K562 (cell line): Measurements from ENCODE around the gene CRACR2B. TPM values are rescaled to one million over a fixed set of nuclear protein-coding genes. Genes with fewer than 3 reads are reported as not detected.
A peak's percentile ranks its signal among the peaks of the same experiment; 100 is the strongest.

Source experiments
- ATAC-seq: fragments of 200-7000 bp; cut with Tn5 transposase; 3 replicates; pipeline ENCODE4 v1.9.1; 2020; ENCODE audit warnings: moderate library complexity
- BruUV-seq: library from RNA; stranded (reverse); fragments of 400-500 nt; replicated peaks from 2 replicates; lab custom pipeline; 2021; lab: Mats Ljungman, UMichigan
- CTCF ChIA-PET: fragments of 300-600 bp; formaldehyde crosslinking; extraction: SDS; loops from one replicate; lab custom pipeline; 2021; ENCODE audit warnings: low intra/inter-chr PET ratio; lab: Yijun Ruan, JAX
- POLR2A ChIA-PET: fragments of 300-600, 350-650 bp; sonication (Branson Sonifier 250); formaldehyde crosslinking; extraction: SDS; loops from one replicate; lab custom pipeline; 2021; ENCODE audit warnings: antibody characterized with exemption, inconsistent platforms; lab: Yijun Ruan, JAX
- DNase-seq, 4 experiments: peaks; one replicate each; pipeline versions ENCODE4 v3.0.0 to v3.0.0-alpha.2; 2011 to 2018; ENCODE audit warnings: low spot score in 3 of 4, mixed read lengths in 3 of 4; ENCODE audit errors: extremely low read depth in 1 of 4
- FAIRE-seq: peaks from 2 replicates; lab custom pipeline; 2011; peaks lifted over from hg19 to GRCh38; lab: Jason Lieb, UNC
- H2AFZ ChIP-seq: 2 replicates; pipeline ENCODE4 v1.6.0; 2011; ENCODE audit warnings: low read depth, low read length, control low read depth, inconsistent platforms
- H3K27ac ChIP-seq: fragments of 200-600 bp; 3 replicates; pipeline ENCODE4 v1.8.0; 2011; ENCODE audit warnings: low read depth, mild to moderate bottlenecking, control low read depth, inconsistent platforms, low read length, moderate library complexity, mixed read lengths; ENCODE audit errors: extremely low read depth
- H3K27me3 ChIP-seq, 2 experiments: fragments of 300-600 bp in 1 of 2; 2 replicates in 1 of 2; 3 replicates in 1 of 2; pipeline versions ENCODE4 v1.6.0 to v1.8.0; 2011; ENCODE audit warnings: inconsistent platforms in 2 of 2, low read length in 2 of 2, mild to moderate bottlenecking in 1 of 2, mixed read lengths in 1 of 2, moderate library complexity in 1 of 2; ENCODE audit not compliant: control insufficient read depth in 2 of 2, insufficient read depth in 2 of 2
- H3K36me3 ChIP-seq: fragments of 300-600 bp; 3 replicates; pipeline ENCODE4 v1.8.0; 2011; ENCODE audit warnings: mild to moderate bottlenecking, low read length, inconsistent platforms; ENCODE audit not compliant: control insufficient read depth, insufficient read depth
- H3K4me1 ChIP-seq, 2 experiments: fragments of 200-600 bp in 1 of 2; replicated peaks in 1 of 2; 2 replicates in 1 of 2; 3 replicates in 1 of 2; pipeline versions ENCODE4 v1.5.1 to v1.8.0; 2011; ENCODE audit warnings: inconsistent platforms in 2 of 2, low read length in 2 of 2, mild to moderate bottlenecking in 1 of 2, mixed read lengths in 1 of 2, moderate library complexity in 1 of 2; ENCODE audit not compliant: control insufficient read depth in 2 of 2, insufficient read depth in 2 of 2
- H3K4me2 ChIP-seq: 2 replicates; pipeline ENCODE4 v1.6.1; 2011; ENCODE audit warnings: low read length, control low read depth, inconsistent platforms, mixed read lengths; ENCODE audit not compliant: insufficient read depth
- H3K4me3 ChIP-seq: fragments of 200-600 bp; sonication (generic), shearing (Covaris generic); 2 replicates; pipeline ENCODE4 v1.5.1; 2016; ENCODE audit warnings: control low read depth, inconsistent platforms
- H3K79me2 ChIP-seq: fragments of 200-600 bp; 3 replicates; pipeline ENCODE4 v1.8.0; 2011; ENCODE audit warnings: low read length, inconsistent platforms; ENCODE audit not compliant: control insufficient read depth, insufficient read depth
- H3K9ac ChIP-seq, 2 experiments: 2 replicates each; pipeline versions ENCODE4 v1.6.0 to v1.6.1; 2011; ENCODE audit warnings: low read depth in 2 of 2, low read length in 2 of 2, control low read depth in 1 of 2, inconsistent platforms in 1 of 2, mild to moderate bottlenecking in 1 of 2, mixed read lengths in 1 of 2; ENCODE audit not compliant: insufficient read depth in 1 of 2
- H3K9me1 ChIP-seq: one replicate; pipeline ENCODE4 v1.6.0; 2011; ENCODE audit warnings: inconsistent platforms, mild to moderate bottlenecking, low read length, moderate library complexity; ENCODE audit not compliant: control insufficient read depth, insufficient read depth
- H3K9me3 ChIP-seq: replicated peaks from 2 replicates; pipeline ENCODE4 v1.5.1; 2011; ENCODE audit warnings: low read depth, low read length, inconsistent platforms; ENCODE audit not compliant: control insufficient read depth, insufficient read depth
- H4K20me1 ChIP-seq: replicated peaks from 2 replicates; pipeline ENCODE4 v1.6.1; 2011; ENCODE audit warnings: low read length, inconsistent platforms, mixed read lengths; ENCODE audit not compliant: control insufficient read depth, insufficient read depth
- ATF3 ChIP-seq, 2 experiments: fragments of 450-650 bp in 1 of 2; sonication (generic) in 1 of 2; formaldehyde crosslinking in 1 of 2; IDR thresholded peaks in 1 of 2; conservative IDR thresholded peaks in 1 of 2; 2 replicates each; pipeline versions ENCODE4 v1.6.1 to v1.8.1; 2016 to 2023; ENCODE audit warnings: mild to moderate bottlenecking in 2 of 2, moderate library complexity in 2 of 2, inconsistent platforms in 1 of 2, missing genetic modification reagents in 1 of 2
- MGA ChIP-seq: fragments of 450-650 bp; IDR thresholded peaks from 2 replicates; pipeline ENCODE4 v1.6.1; 2016; ENCODE audit warnings: mild to moderate bottlenecking, moderate library complexity
- XRCC5 ChIP-seq: fragments of 200-400 bp; formaldehyde crosslinking; IDR thresholded peaks from 2 replicates; pipeline ENCODE4 v1.6.1; 2017; ENCODE audit warnings: low read depth, mild to moderate bottlenecking, low read length
- YBX1 ChIP-seq: fragments of 450-650 bp; IDR thresholded peaks from 2 replicates; pipeline ENCODE4 v1.7.1; 2016; ENCODE audit warnings: mild to moderate bottlenecking
- ZBTB7A ChIP-seq: IDR thresholded peaks from 2 replicates; pipeline ENCODE4 v1.6.1; 2011; ENCODE audit warnings: low read depth, mild to moderate bottlenecking, low read length, moderate library complexity, borderline replicate concordance; ENCODE audit not compliant: control insufficient read depth
- ZFP30 ChIP-seq: fragments of 250-450 bp; sonication (Bioruptor Pico); IDR thresholded peaks from 2 replicates; pipeline ENCODE4 v1.8.0; 2022; ENCODE audit warnings: moderate library complexity, mild to moderate bottlenecking, inconsistent platforms, borderline replicate concordance
- ZKSCAN8 ChIP-seq: fragments of 200-800 bp; sonication (Bioruptor generic); IDR thresholded peaks from 2 replicates; pipeline ENCODE4 v1.6.1; 2016; ENCODE audit warnings: missing genetic modification characterization, missing compliant biosample characterization
- ZNF696 ChIP-seq: fragments of 250-450 bp; sonication (Bioruptor Pico); conservative IDR thresholded peaks from 2 replicates; pipeline ENCODE4 v1.4.0; 2020; ENCODE audit warnings: mild to moderate bottlenecking, moderate library complexity
- ZNF780A ChIP-seq: fragments of 250-450 bp; sonication (Bioruptor Pico); IDR thresholded peaks from 2 replicates; pipeline ENCODE4 v1.5.0; 2021; ENCODE audit warnings: mild to moderate bottlenecking
- WGBS: fragments of 100-300 bp; shearing (Covaris generic); methylation state at CpG from one replicate; pipeline ENCODE4 v1.1.6; 2016; ENCODE audit warnings: low coverage, mixed read lengths; ENCODE audit not compliant: insufficient coverage; ENCODE audit errors: missing lambda C conversion rate; 5-methylcytosine and 5-hydroxymethylcytosine counted together
- in situ Hi-C: fragments of 300-500 bp; cut with MboI; formaldehyde crosslinking; loops from 4 replicates; pipeline ENCODE4 v1.15.0; 2018; ENCODE audit warnings: inconsistent platforms, mixed read lengths
- intact Hi-C: fragments of 100-400 bp; cut with micrococcal nuclease; formaldehyde crosslinking; loops from 2 replicates; pipeline ENCODE4 v1.14.2; 2022
- polyA plus RNA-seq, 8 experiments: library from polyadenylated mRNA; depleted of rRNA in 4 of 8; stranded (reverse) in 5 of 8; unstranded in 3 of 8; fragments of >200 nt; fragmentation: Nextera tagmentation in 2 of 8; fragmentation: Illumina TruSeq in 1 of 8; extraction: Ambion mirVana in 2 of 8; extraction: Trizol in 1 of 8; gene quantifications; 2 replicates each; pipeline versions ENCODE4 v1.2.1 to v1.2.3, GENCODE V29; 2011 to 2014; ENCODE audit warnings: inconsistent platforms in 1 of 8, missing spikeins in 1 of 8
- total RNA-seq, 7 experiments: library from RNA; depleted of rRNA in 6 of 7; stranded (reverse); fragments of >200 nt in 6 of 7; fragmentation: Illumina TruSeq in 2 of 7; extraction: Trizol in 2 of 7; gene quantifications; 2 replicates each; pipeline versions ENCODE4 v1.2.1 to v1.2.3, GENCODE V29; 2011 to 2021; ENCODE audit warnings: low replicate concordance in 1 of 7

Gene CRACR2B
- total and polyA plus RNA-seq, 9 of the 15 experiments (the other 6 are each of a cell fraction or from before 2014, with no cell fraction given) = 0.10 to 51.0 (median 6.0) TPM

- ATAC-seq (peak; percentile 56), FAIRE-seq (no peak), DNase-seq (peak; percentile 50 to 71 (median 63))
- Histone ChIP-seq H3K9me3 (no peaks in the 10 kb centered on the region), H3K9ac (no peak overlapping the region), H3K79me2 (peaks cover 5% of the 10 kb centered on the region), H3K4me3 (no peak overlapping the region), H3K27ac (no peak overlapping the region), H4K20me1 (no peaks in the 10 kb centered on the region; the same call in 1 of the 2 replicates), H3K4me2 (no peak overlapping the region), H3K27me3 (no peaks in the 10 kb centered on the region), H2AFZ (no peak overlapping the region), H3K9me1 (no peaks in the 10 kb centered on the region), H3K4me1 (peaks cover 15 to 84% of the 10 kb centered on the region in 2 experiments), H3K36me3 (no peaks in the 10 kb centered on the region)
- BruUV-seq = no TSS peak
- intact Hi-C loops = loop anchor here (5.0 to 10.0 kb wide), 2 partner anchors 66 to 204 kb away; partner anchors contain the start of gene CHID1
- ChIA-PET POLR2A (interaction anchor here (0.6 kb wide), 1 partner anchor 686 kb away, joined by 3 read pairs; no protein-coding TSS in a partner anchor), CTCF (interaction anchor here (1.1 kb wide), 1 partner anchor 202 kb away, joined by 4 read pairs; no protein-coding TSS in a partner anchor)
- 53% methylated on average over 13 of the region's 14 CpGs for WGBS
- in situ Hi-C loops = no loop called here
- TF ChIP-seq ZNF696 (no peak), MGA (no peak), ZKSCAN8 (CRISPR knock-in tag) (no peak), ZNF780A (CRISPR knock-in tag) (no peak), YBX1 (no peak), ZFP30 (CRISPR knock-in tag) (no peak), ZBTB7A (peak; percentile 39; the same call in 1 of the 2 replicates), ATF3 (IDR thresholded peaks at IDR 0.05) (no peak), ATF3 (CRISPR knock-in tag; conservative IDR thresholded peaks at IDR 0.05) (no peak), XRCC5 (0 out of 2 replicates have a peak, but pooled peaks have one; percentile 35)
These were observed 20.7 kb downstream of the CRACR2B start for GRCh38 chr11:848380-848931.
